ENCODE results near the gene BCAS3.

The BCAS3 gene

DNA sequence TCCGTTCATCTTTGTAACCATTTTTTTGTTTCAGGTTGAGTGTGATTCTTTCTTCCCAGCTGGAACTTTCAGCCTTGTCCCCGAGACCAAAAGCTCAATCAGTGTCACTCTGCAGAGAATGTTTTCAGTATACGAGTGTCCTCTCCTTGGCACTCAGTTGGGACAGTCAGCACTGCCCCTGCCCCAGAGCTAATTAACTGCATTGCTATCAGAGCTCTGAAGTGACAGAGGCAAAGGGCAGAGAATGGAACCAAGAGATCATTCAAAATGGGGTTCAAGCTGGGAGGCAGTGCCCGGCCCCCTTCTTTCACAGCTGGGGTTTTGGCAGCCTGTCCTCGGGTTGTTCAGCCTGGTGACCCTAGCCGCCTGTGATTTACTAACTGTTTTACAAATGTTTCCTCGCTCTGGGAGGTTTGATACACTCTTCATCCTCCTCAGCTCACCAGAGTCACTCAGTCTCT is 526.0 kb downstream of the BCAS3 start:
- no peaks in the 10 kb centered on the region for H3K4me1 ChIP-seq (ENCODE audit: low read depth, poor library complexity, severe bottlenecking)
- TF ChIP-seq, protein P1, sequence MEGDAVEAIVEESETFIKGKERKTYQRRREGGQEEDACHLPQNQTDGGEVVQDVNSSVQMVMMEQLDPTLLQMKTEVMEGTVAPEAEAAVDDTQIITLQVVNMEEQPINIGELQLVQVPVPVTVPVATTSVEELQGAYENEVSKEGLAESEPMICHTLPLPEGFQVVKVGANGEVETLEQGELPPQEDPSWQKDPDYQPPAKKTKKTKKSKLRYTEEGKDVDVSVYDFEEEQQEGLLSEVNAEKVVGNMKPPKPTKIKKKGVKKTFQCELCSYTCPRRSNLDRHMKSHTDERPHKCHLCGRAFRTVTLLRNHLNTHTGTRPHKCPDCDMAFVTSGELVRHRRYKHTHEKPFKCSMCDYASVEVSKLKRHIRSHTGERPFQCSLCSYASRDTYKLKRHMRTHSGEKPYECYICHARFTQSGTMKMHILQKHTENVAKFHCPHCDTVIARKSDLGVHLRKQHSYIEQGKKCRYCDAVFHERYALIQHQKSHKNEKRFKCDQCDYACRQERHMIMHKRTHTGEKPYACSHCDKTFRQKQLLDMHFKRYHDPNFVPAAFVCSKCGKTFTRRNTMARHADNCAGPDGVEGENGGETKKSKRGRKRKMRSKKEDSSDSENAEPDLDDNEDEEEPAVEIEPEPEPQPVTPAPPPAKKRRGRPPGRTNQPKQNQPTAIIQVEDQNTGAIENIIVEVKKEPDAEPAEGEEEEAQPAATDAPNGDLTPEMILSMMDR (conservative IDR thresholded peaks at IDR 0.05; ENCODE audit: low read depth, low read length), result no peak
- H3K79me2 ChIP-seq (ENCODE audit: insufficient read depth, low read depth), result no peaks in the 10 kb centered on the region
- H2AFZ ChIP-seq (ENCODE audit: low read depth), result no peak overlapping the region
- no peaks in the 10 kb centered on the region for H4K20me1 ChIP-seq (ENCODE audit: insufficient read depth)
- H3K27ac ChIP-seq, result no peak overlapping the region
- no peak overlapping the region for H3K9ac ChIP-seq
- no peak overlapping the region for H3K4me2 ChIP-seq
- H3K4me3 ChIP-seq (IDR thresholded peaks at IDR 0.05; ENCODE audit: insufficient read depth, low read depth, low read length), result no peak overlapping the region
- no peaks in the 10 kb centered on the region; the same call in 1 of the 2 replicates for H3K36me3 ChIP-seq (ENCODE audit: insufficient read depth)
- no peaks in the 10 kb centered on the region for H3K27me3 ChIP-seq (ENCODE audit: insufficient read depth, low read depth)

GRCh38 chr17:61204456-61204855 is 526.8 kb downstream of the BCAS3 start:
- H3K79me2 ChIP-seq (ENCODE audit: insufficient read depth, low read depth), result no peaks in the 10 kb centered on the region
- no peak overlapping the region for H2AFZ ChIP-seq (ENCODE audit: low read depth)
- no peak overlapping the region for H3K4me3 ChIP-seq (IDR thresholded peaks at IDR 0.05; ENCODE audit: insufficient read depth, low read depth, low read length)
- TF ChIP-seq, protein P1 (conservative IDR thresholded peaks at IDR 0.05; ENCODE audit: low read depth, low read length), result no peak
- H3K9ac ChIP-seq, result no peak overlapping the region
- H3K27me3 ChIP-seq (ENCODE audit: insufficient read depth, low read depth), result no peaks in the 10 kb centered on the region
- H3K4me1 ChIP-seq (ENCODE audit: low read depth, poor library complexity, severe bottlenecking), result no peaks in the 10 kb centered on the region
- no peak overlapping the region for H3K4me2 ChIP-seq
- no peaks in the 10 kb centered on the region; the same call in 1 of the 2 replicates for H3K36me3 ChIP-seq (ENCODE audit: insufficient read depth)
- no peaks in the 10 kb centered on the region for H4K20me1 ChIP-seq (ENCODE audit: insufficient read depth)
- no peak overlapping the region for H3K27ac ChIP-seq

GRCh38 chr17:61205401-61205800 is 527.8 kb downstream of the BCAS3 start:
- H3K9ac ChIP-seq, result no peak overlapping the region
- no peak overlapping the region for H3K27ac ChIP-seq
- H2AFZ ChIP-seq (ENCODE audit: low read depth), result no peak overlapping the region
- H3K4me1 ChIP-seq (ENCODE audit: low read depth, poor library complexity, severe bottlenecking), result no peaks in the 10 kb centered on the region
- H3K27me3 ChIP-seq (ENCODE audit: insufficient read depth, low read depth), result no peaks in the 10 kb centered on the region
- no peaks in the 10 kb centered on the region for H3K79me2 ChIP-seq (ENCODE audit: insufficient read depth, low read depth)
- H3K4me3 ChIP-seq (IDR thresholded peaks at IDR 0.05; ENCODE audit: insufficient read depth, low read depth, low read length), result no peak overlapping the region
- no peak overlapping the region for H3K4me2 ChIP-seq
- H3K36me3 ChIP-seq (ENCODE audit: insufficient read depth), result no peaks in the 10 kb centered on the region; the same call in 1 of the 2 replicates
- no peaks in the 10 kb centered on the region for H4K20me1 ChIP-seq (ENCODE audit: insufficient read depth)
- TF ChIP-seq, protein P1 (conservative IDR thresholded peaks at IDR 0.05; ENCODE audit: low read depth, low read length), result no peak

DNA sequence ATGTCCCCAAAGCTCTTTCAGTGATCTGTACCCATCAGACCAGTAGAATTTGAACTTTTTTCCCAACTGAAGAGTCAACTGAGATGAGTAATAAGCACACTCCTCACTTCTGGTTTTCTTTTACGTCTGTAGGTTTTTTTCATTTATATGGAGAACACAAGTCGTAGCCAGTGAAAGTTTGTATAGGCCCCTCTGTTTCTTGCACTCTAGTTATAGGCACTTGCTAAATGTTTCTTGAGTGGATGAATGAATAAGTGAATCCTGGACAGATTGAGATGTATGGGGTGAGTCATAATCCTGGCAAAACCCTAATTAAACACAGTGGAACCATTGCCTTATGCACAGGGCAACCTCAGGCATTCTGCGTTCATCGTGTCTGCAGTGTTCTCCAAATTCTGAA is 528.3 kb downstream of the BCAS3 start:
- Histone ChIP-seq H3K4me3 (IDR thresholded peaks at IDR 0.05; ENCODE audit: insufficient read depth, low read depth, low read length) (no peak overlapping the region), H3K36me3 (ENCODE audit: insufficient read depth) (no peaks in the 10 kb centered on the region; the same call in 1 of the 2 replicates), H4K20me1 (ENCODE audit: insufficient read depth) (no peaks in the 10 kb centered on the region), H3K4me2 (no peak overlapping the region), H3K27ac (no peak overlapping the region), H3K27me3 (ENCODE audit: insufficient read depth, low read depth) (no peaks in the 10 kb centered on the region), H3K9ac (no peak overlapping the region), H2AFZ (ENCODE audit: low read depth) (no peak overlapping the region), H3K4me1 (ENCODE audit: low read depth, poor library complexity, severe bottlenecking) (no peaks in the 10 kb centered on the region), H3K79me2 (ENCODE audit: insufficient read depth, low read depth) (no peaks in the 10 kb centered on the region)
- TF ChIP-seq, protein P1 (conservative IDR thresholded peaks at IDR 0.05; ENCODE audit: low read depth, low read length), result no peak

Measured in KMS-11 (cell line).